Upper lobe of left lung (tissue), 6 donors: ENCODE measurements around the gene UFM1. TPM values are rescaled to one million over a fixed set of nuclear protein-coding genes. Genes with fewer than 3 reads are reported as not detected.

Experiments
- ATAC-seq, 2 donors: fragments of 200-7000 bp; cut with Tn5 transposase; one replicate each; pipeline ENCODE4 v1.9.1; 2022; ENCODE audit warnings: mild to moderate bottlenecking in 2 of 2, moderate library complexity in 2 of 2; ENCODE audit not compliant: low FRiP score in 2 of 2
- DNase-seq, 2 donors: peaks; one replicate each; pipeline ENCODE4 v3.0.0-alpha.2; 2019 to 2020
- H3K27ac ChIP-seq, 4 donors: fragments of 200-600 bp; sonication (generic); one replicate each; pipeline ENCODE4 v1.5.1; 2016 to 2019
- H3K27me3 ChIP-seq, 4 donors: fragments of 200-600 bp; sonication (generic); one replicate each; pipeline ENCODE4 v1.5.1; 2017 to 2019
- H3K36me3 ChIP-seq, 4 donors: fragments of 200-600 bp; sonication (generic); one replicate each; pipeline ENCODE4 v1.5.1; 2016 to 2019
- H3K4me1 ChIP-seq, 4 donors: fragments of 200-600 bp; sonication (generic); one replicate each; pipeline ENCODE4 v1.5.1; 2018 to 2019
- H3K4me3 ChIP-seq, 4 donors: fragments of 200-600 bp; sonication (generic); one replicate each; pipeline ENCODE4 v1.5.1; 2017 to 2019; ENCODE audit warnings: mild to moderate bottlenecking in 2 of 4, moderate library complexity in 1 of 4
- H3K9me3 ChIP-seq, 4 donors: fragments of 200-600 bp; sonication (generic); one replicate each; pipeline ENCODE4 v1.5.1; 2018 to 2019
- EP300 ChIP-seq, 4 donors: sonication (generic); formaldehyde crosslinking; IDR thresholded peaks; one replicate each; pipeline ENCODE4 v1.5.1; 2017; ENCODE audit warnings: antibody characterized with exemption in 4 of 4, control low read depth in 2 of 4
- POLR2A ChIP-seq, 4 donors: fragments of 450-650 bp; IDR thresholded peaks; one replicate each; pipeline ENCODE4 v1.5.1; 2016 to 2017; ENCODE audit warnings: antibody characterized with exemption in 4 of 4, mild to moderate bottlenecking in 2 of 4
- POLR2AphosphoS5 ChIP-seq, 2 donors: sonication (generic); formaldehyde crosslinking; IDR thresholded peaks; one replicate each; pipeline ENCODE4 v1.5.1; 2017; ENCODE audit warnings: antibody characterized with exemption in 2 of 2
- WGBS, 2 donors: methylation state at CpG; one replicate each; pipeline ENCODE4 v1.1.5; 2017 to 2018; 5-methylcytosine and 5-hydroxymethylcytosine counted together
- total RNA-seq, 6 donors: library from RNA; depleted of rRNA in 4 of 6; stranded (reverse); fragments of >200 nt in 4 of 6; gene quantifications; one replicate each; pipeline versions ENCODE4 v1.1.0 to v1.2.1, GENCODE V29; 2016 to 2021
- TF ChIP-seq, protein P1 (sequence below), 6 experiments: fragments of 450-650 bp in 4 of 6; fragments of 200-600 bp in 2 of 6; sonication (generic) in 2 of 6; IDR thresholded peaks; one replicate each; pipeline ENCODE4 v1.5.1; 2016 to 2019; ENCODE audit warnings: antibody characterized with exemption in 6 of 6
- donor health status: DM: no; HTN: no; CAD: no; lungs with moderate emphysema.
- donor health status: DM: no; HTN: yes; CAD: no; lungs with severe emphysema.

Gene UFM1
- total RNA-seq, 6 donors from 2014 or later = 21.2 to 84.9 (median 50.5) TPM

DNA sequence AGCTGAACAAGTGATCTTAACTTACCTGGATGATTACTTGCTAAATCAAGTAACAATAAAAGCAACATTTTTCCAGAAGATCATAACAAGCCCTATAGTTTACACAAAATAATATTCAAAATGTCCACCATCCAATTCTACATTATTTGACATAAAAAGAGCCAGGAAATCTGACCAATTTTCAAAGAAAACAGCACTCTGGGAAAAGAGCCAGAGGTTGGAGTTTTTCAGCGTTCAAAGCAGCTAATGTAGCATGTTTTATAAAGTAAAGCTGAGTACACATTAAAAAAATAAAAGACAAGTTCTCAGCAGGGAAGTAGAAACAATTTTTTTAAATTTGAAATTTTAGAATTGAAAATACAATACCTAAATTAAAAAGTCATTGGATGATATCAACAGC, 62.6 kb downstream of the UFM1 start:
- Histone ChIP-seq H3K4me1 (no peaks in the 10 kb centered on the region), H3K27ac (no peak overlapping the region), H3K36me3 (no peaks in the 10 kb centered on the region), H3K27me3 (no peaks in the 10 kb centered on the region), H3K9me3 (no peaks in the 10 kb centered on the region), H3K4me3 (no peak overlapping the region)
- ATAC-seq (no peak), DNase-seq (no peak)
- WGBS, 2 donors = 37 to 59% methylated on average over 1 of the region's 1 CpG
- TF ChIP-seq, protein P1, sequence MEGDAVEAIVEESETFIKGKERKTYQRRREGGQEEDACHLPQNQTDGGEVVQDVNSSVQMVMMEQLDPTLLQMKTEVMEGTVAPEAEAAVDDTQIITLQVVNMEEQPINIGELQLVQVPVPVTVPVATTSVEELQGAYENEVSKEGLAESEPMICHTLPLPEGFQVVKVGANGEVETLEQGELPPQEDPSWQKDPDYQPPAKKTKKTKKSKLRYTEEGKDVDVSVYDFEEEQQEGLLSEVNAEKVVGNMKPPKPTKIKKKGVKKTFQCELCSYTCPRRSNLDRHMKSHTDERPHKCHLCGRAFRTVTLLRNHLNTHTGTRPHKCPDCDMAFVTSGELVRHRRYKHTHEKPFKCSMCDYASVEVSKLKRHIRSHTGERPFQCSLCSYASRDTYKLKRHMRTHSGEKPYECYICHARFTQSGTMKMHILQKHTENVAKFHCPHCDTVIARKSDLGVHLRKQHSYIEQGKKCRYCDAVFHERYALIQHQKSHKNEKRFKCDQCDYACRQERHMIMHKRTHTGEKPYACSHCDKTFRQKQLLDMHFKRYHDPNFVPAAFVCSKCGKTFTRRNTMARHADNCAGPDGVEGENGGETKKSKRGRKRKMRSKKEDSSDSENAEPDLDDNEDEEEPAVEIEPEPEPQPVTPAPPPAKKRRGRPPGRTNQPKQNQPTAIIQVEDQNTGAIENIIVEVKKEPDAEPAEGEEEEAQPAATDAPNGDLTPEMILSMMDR (IDR thresholded peaks at IDR 0.05) = no peak
- TF ChIP-seq POLR2A (IDR thresholded peaks at IDR 0.05) (no peak), POLR2AphosphoS5 (IDR thresholded peaks at IDR 0.05) (no peak), EP300 (IDR thresholded peaks at IDR 0.05) (no peak)
